ENCODE measurements around the gene S100P. TPM values are rescaled to one million over a fixed set of nuclear protein-coding genes. Genes with fewer than 3 reads are reported as not detected.
A peak's percentile ranks its signal among the peaks of the same experiment; 100 is the strongest.

The S100P gene
- polyA plus RNA-seq, 1 experiment, result 0.40 TPM

GRCh38 chr4:6680372-6681034, 13.2 kb upstream of the S100P start:
- DNase-seq (ENCODE audit: low read depth, low spot score), result no peak
- CTCF ChIA-PET, result no interaction called here
- no peak overlapping the region for H3K4me3 ChIP-seq (ENCODE audit: low read depth, low read length)
- no peaks in the 10 kb centered on the region for H3K27me3 ChIP-seq (ENCODE audit: control insufficient read depth, insufficient read depth, low read length)
- POLR2A ChIA-PET, result no interaction called here
- H3K27ac ChIP-seq (ENCODE audit: low read depth, low read length), result no peak overlapping the region
- H3K9me3 ChIP-seq (ENCODE audit: control insufficient read depth, insufficient read depth, low read length), result no peaks in the 10 kb centered on the region; the same call in none of the 2 replicates
- 0 out of 2 replicates have a peak, but pooled peaks have one; percentile 19 for TF ChIP-seq CTCF (IDR thresholded peaks at IDR 0.05; ENCODE audit: low read depth, low read length)

DNA sequence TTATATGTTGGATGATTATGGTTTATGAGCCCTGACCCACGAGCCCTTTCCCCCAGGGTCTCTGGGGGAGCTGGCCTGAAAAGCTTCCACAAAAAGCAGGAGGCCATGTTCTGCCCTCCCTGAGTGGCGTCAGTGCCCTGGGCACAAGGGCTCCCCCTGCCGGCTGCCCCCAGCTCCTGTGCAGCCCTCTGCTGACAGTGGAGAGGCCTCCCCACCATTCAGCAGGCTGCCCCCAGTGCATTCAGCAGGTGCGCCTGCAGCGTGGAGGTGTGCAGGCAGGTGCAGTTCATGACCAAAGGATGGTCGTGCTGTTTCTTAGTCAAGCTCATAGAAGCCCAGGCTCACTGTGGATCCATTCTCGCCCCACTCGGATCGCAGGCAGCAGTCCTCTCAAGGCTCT, 12.5 kb upstream of the S100P start:
- no peaks in the 10 kb centered on the region; the same call in none of the 2 replicates for H3K9me3 ChIP-seq (ENCODE audit: control insufficient read depth, insufficient read depth, low read length)
- no peaks in the 10 kb centered on the region for H3K27me3 ChIP-seq (ENCODE audit: control insufficient read depth, insufficient read depth, low read length)
- H3K4me3 ChIP-seq (ENCODE audit: low read depth, low read length), result no peak overlapping the region
- no peak overlapping the region for H3K27ac ChIP-seq (ENCODE audit: low read depth, low read length)
- ChIA-PET CTCF (no interaction called here), POLR2A (no interaction called here)
- DNase-seq (ENCODE audit: low read depth, low spot score), result no peak
- TF ChIP-seq CTCF (IDR thresholded peaks at IDR 0.05; ENCODE audit: low read depth, low read length), result no peak

GRCh38 chr4:6682862-6683590, 10.7 kb upstream of the S100P start:
- Histone ChIP-seq H3K4me3 (ENCODE audit: low read depth, low read length) (no peak overlapping the region), H3K27me3 (ENCODE audit: control insufficient read depth, insufficient read depth, low read length) (no peaks in the 10 kb centered on the region), H3K27ac (ENCODE audit: low read depth, low read length) (no peak overlapping the region), H3K9me3 (ENCODE audit: control insufficient read depth, insufficient read depth, low read length) (peaks cover 8% of the 10 kb centered on the region)
- TF ChIP-seq CTCF (IDR thresholded peaks at IDR 0.05; ENCODE audit: low read depth, low read length), result no peak
- CTCF ChIA-PET, result interaction anchor here (0.5 to 0.8 kb wide), 4 partner anchors 8 to 43 kb away, joined by 3 to 6 read pairs (median 4); partner anchors contain the start of gene MRFAP1
- POLR2A ChIA-PET, result interaction anchor here (0.6 to 1.0 kb wide), 2 partner anchors 10 to 34 kb away, joined by 5 to 9 read pairs; no protein-coding TSS in a partner anchor
- no peak for DNase-seq (ENCODE audit: low read depth, low spot score)

DNA sequence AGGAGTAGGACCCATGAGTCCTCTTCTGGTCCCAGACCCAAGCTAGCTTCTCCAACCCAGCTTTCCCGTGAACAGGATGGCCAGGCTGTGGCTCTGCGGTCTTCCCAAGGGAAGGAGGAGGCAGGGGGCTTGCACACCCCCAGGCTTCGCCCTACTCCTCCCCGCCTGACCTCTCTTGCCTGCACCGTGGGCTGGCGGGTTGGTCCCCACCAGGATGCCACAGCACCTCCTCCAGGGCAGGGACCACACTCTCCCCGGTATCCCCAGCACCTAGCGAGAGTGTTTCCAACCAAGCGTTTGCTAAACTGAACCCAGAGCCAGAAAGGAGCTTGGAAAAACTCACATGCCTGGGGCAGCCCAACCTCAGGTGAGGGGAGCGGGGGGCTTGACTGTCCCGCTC, 9.0 kb upstream of the S100P start:
- no peak for TF ChIP-seq CTCF (IDR thresholded peaks at IDR 0.05; ENCODE audit: low read depth, low read length)
- Histone ChIP-seq H3K9me3 (ENCODE audit: control insufficient read depth, insufficient read depth, low read length) (peaks cover 9% of the 10 kb centered on the region), H3K4me3 (ENCODE audit: low read depth, low read length) (no peak overlapping the region), H3K27ac (ENCODE audit: low read depth, low read length) (no peak overlapping the region), H3K27me3 (ENCODE audit: control insufficient read depth, insufficient read depth, low read length) (no peaks in the 10 kb centered on the region)
- CTCF ChIA-PET, result no interaction called here
- POLR2A ChIA-PET, result no interaction called here
- DNase-seq (ENCODE audit: low read depth, low spot score), result no peak
